Measurements from ENCODE around the gene TMEM45B.
"Not testable (repeated sequence)": the region's sequence is repeated elsewhere in the genome, so short reads cannot be mapped to it uniquely, and the experiment has no call there.

TMEM45B gene

GRCh38 chr11:129852125-129852740 lies 36.6 kb downstream of the TMEM45B start:
- no peak for DNase-seq (ENCODE audit: low spot score)

GRCh38 chr11:129853518-129854231 lies 38.0 kb downstream of the TMEM45B start:
- no peak for DNase-seq (ENCODE audit: low spot score)

GRCh38 chr11:129854232-129854805 lies 38.7 kb downstream of the TMEM45B start:
- DNase-seq (ENCODE audit: low spot score): no peak

- no peak for DNase-seq (ENCODE audit: low spot score)
Observed at GRCh38 chr11:129855086-129855485, 39.4 kb downstream of the TMEM45B start.

- DNase-seq (ENCODE audit: low spot score): no peak
Observed at GRCh38 chr11:129856036-129856435, 40.4 kb downstream of the TMEM45B start.

GRCh38 chr11:129861702-129862522 lies 46.3 kb downstream of the TMEM45B start:
- DNase-seq (ENCODE audit: low spot score): peak; percentile 91

GRCh38 chr11:129864811-129865210 lies 49.2 kb downstream of the TMEM45B start:
- no peak for DNase-seq (ENCODE audit: low spot score)

GRCh38 chr11:129865701-129866100 lies 50.1 kb downstream of the TMEM45B start:
- DNase-seq (ENCODE audit: low spot score): no peak

- DNase-seq (ENCODE audit: low spot score): no peak
Observed at GRCh38 chr11:129866311-129866710, 50.7 kb downstream of the TMEM45B start.

- DNase-seq (ENCODE audit: low spot score): not testable (repeated sequence)
Observed at GRCh38 chr11:129868626-129869025, 53.0 kb downstream of the TMEM45B start.

GRCh38 chr11:129871914-129872313 lies 56.3 kb downstream of the TMEM45B start:
- no peak for DNase-seq (ENCODE audit: low spot score)

GRCh38 chr11:129880311-129880710 lies 64.7 kb downstream of the TMEM45B start:
- DNase-seq (ENCODE audit: low spot score): no peak

GRCh38 chr11:129881570-129882170 lies 66.0 kb downstream of the TMEM45B start:
- peak; percentile 60 for DNase-seq (ENCODE audit: low spot score)

GRCh38 chr11:129884581-129884980 lies 68.9 kb downstream of the TMEM45B start:
- DNase-seq (ENCODE audit: low spot score): no peak

- no peak for DNase-seq (ENCODE audit: low spot score)
Observed at GRCh38 chr11:129885381-129885780, 69.7 kb downstream of the TMEM45B start.

- no peak for DNase-seq (ENCODE audit: low spot score)
Observed at GRCh38 chr11:129888451-129888850, 72.8 kb downstream of the TMEM45B start.

- DNase-seq (ENCODE audit: low spot score): peak; percentile 11
Observed at GRCh38 chr11:129894278-129895125, 78.9 kb downstream of the TMEM45B start.

- peak; percentile 99 for DNase-seq (ENCODE audit: low spot score)
Observed at GRCh38 chr11:129895126-129896041, 79.7 kb downstream of the TMEM45B start, which contains the start of gene NFRKB. NFRKB (minus strand) TSS chr11:129895578; CDS start chr11:129892849, 2,729 bp downstream.

- DNase-seq (ENCODE audit: low spot score): no peak
Observed at GRCh38 chr11:129896062-129896461, 80.4 kb downstream of the TMEM45B start.

GRCh38 chr11:129905402-129905801 lies 89.8 kb downstream of the TMEM45B start:
- no peak for DNase-seq (ENCODE audit: low spot score)
